GM18505 (cell line): ENCODE data around the gene E2F6.

Experiments
- ATAC-seq: cut with Tn5 transposase; IDR thresholded peaks from one replicate; pipeline ENCODE4 v1.9.1; 2021; ENCODE audit not compliant: unreplicated experiment
- POLR2A ChIP-seq: IDR thresholded peaks from 4 replicates; pipeline ENCODE4 v1.6.1; 2011; ENCODE audit warnings: borderline replicate concordance; ENCODE audit not compliant: insufficient read depth, insufficient read length; ENCODE audit errors: extremely low read depth

Gene E2F6

DNA sequence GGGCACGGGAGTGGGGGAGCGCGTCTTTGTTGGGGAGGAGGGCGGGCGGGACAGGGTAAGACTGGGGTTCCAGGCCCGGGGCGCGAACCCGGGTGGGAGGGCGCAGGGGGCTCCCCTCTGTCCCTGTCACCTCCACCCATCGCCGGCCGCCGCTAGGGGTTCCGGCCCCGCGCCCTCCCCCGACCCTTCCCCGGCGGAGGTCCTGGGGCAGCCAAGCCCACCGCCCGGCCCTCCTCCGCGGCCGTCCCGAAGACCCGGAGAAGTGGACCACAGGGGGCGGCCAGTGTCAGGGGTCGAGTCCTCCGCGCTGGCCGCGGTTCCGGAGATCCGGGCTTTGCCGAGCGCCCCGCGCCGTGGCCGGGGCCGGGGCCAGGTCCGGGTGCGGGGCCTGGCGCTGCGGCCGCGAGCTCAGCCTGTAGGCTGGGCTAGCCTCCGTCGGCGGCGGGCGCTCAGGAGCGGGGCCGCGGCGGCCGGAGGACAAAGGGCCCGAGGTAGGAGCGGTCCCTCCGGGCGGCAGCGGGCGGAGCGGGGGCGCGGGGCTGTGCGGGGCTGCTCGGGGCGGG is 16.6 kb upstream of the E2F6 start:
- TF ChIP-seq POLR2A, result no peak
- no peak for ATAC-seq

DNA sequence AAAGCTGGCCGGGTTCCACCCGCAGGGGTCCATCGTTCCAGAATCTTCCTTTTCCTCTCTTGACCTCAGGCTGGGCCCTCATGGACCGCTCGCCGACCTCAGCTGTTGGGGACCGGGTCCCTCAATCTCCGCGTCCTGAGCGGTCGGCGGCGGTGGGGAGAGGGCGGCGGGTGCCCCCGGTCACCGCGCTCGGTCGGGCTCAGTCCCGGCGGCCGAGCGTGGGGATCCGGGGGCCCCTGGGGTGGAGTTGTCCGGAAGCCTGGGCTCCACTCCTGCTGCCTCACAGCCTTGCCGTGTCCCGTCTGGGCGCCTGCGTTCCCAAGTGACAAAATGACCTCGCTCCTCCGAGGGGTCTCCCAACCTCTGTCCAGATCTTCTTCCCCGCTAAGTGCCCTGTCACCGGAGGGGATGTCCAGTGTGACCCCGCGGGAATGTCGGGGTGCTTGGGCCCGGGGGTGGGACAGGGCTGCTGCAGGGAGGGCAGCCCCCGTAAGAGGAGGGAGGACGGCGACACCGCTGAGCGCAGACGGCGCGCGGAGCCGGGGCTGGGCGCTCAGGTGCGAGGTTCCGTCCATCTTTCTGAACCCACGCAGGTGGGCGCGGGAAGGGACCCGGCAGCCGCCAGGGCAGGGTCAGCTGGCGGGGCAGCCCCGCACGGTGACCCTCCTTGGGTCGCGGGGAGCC is 16.0 kb upstream of the E2F6 start:
- no peak for ATAC-seq
- no peak for TF ChIP-seq POLR2A

DNA sequence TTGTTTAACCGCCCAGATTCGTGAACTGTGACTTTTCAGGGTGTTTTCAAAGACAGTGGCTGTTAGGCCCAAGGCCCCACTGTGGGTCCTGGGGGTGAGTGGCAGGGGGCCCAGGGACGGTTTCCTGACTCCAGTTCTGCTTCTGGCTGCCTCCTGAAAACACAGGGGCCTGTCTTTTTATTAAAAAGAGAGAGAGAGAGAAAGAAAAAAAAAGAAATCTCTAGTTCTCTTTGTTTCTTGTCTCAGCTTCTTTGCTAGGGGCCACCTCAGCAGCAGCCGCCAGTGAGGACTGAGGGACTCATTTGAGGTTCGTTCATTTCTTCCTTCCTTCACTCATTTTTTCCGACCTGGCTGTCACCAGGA is 15.4 kb upstream of the E2F6 start:
- no peak for TF ChIP-seq POLR2A
- no peak for ATAC-seq

DNA sequence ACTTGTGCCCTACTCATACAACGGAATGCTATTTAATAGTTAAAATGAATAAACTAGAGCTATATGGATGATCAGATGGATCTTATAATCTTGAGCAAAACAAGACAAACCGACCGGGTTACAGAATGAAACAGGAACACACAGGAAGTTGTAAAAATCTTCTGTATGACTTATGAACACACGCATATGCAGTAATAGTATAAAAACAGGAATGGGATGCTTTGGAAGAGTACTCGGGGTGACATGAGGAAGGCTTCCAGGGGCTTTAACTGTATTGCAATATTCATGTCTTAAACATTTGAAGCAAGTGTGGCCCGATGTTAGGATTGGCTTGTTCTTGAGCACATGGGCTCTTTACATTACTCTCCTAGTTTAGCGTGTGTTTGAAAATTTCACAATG is 14.9 kb upstream of the E2F6 start:
- no peak for TF ChIP-seq POLR2A
- ATAC-seq, result no peak

DNA sequence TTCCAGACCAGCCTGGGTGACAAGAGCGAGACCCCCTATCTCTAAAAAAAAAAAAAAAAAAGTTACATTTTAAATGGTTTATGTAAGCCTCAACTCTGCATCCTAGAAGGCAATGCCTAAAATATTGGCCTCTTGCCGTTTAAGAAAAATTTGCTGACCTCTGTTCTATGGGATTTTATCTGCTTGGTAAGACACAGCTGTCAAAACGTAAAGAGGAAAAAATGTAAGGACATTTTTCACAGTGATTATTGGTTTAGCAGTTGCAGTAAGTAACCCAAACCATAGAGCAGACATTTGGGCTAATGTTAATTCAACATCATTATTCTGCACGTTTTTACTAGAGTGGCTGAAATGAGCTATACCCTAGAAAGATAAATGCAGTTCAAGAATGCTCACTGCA is 14.4 kb upstream of the E2F6 start:
- ATAC-seq, result no peak
- no peak for TF ChIP-seq POLR2A

DNA sequence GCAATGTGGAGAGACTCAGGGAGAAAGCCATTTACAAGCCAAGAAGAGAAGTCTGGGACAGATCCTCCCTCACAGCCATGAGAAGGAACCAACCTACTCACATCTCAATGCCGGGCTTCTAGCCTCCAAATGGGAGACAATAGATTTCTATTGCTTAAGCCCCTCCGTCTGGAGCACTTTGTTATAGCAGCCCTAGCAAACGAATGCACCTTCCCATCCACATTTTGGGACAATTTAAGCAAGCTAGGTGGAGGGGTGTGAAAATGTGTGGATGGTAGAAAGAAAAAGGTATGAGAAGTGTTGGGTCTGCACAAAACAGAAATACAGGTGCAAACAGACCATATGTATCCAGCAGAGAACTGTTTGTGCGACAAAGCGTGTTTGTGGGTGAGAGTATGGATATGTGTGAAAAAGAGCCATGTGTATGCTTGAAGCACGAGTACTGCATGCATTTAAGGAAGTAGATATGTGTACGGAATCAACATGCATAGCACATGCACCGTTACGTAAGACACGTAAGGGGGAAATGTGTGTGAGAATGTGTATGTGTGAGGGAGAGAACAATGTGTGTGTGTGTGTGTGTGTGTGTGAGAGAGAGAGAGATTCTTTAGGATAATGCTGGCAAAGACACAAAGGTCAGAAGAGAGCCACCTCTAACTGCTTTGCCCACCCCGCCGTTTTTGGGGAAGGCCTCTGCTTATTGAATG is 13.1 kb upstream of the E2F6 start:
- no peak for ATAC-seq
- TF ChIP-seq POLR2A, result no peak

DNA sequence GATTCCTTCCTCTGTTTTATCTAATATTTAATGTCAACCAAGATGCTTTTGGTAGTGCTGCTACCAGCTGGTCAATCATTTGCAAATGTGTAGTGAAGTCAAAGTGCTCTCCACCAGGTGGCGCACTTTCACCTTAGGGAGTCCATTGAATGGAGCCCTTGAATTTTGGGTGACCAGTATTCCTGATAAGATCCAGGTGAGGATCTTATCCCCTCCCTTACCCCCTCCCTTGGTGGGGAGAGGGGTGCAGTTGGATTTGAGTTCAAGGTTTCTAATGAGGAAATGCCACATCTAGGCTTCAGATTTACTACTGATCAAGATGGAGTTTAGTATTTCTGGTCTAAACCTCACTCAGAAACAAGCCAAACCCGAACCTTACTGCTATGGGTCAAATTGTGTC is 12.0 kb upstream of the E2F6 start:
- ATAC-seq, result no peak
- TF ChIP-seq POLR2A, result no peak

DNA sequence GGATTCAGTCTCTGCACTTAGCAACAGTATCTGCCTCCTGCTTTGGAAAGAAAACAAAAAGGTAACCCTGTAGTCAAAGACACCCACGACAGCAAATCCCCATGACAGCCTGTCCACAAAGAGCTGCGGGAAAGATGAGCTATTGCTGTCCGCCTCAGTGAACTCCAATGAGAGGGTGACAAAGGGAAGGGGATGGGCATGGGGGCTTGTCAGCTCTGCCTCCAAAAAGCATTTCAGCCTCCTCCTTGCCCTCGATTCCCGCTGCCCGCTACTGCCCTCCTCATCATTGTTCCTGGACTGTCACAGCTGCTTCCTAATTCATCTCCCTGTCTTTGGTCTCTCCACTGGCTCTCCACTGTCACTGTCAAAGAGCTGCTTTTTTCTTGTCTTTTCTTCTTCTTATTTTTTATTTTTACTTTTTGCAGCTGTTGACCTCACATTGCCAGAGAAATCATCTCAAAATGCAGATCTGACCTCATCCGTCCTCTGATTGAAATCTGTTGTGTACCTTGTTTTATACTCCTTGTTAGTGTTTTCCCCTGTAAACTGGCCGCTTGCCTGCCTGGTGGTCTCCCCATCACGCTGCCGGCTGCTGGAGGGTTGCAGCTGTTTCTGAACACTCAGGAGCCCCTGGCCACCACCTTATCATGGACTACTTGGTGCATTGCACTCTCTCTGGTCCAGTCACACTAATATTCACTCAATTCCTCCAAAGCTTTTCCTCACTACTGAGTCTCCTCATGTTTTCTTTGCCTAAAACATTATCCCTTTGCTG is 7.9 kb upstream of the E2F6 start:
- ATAC-seq, result no peak
- no peak for TF ChIP-seq POLR2A

DNA sequence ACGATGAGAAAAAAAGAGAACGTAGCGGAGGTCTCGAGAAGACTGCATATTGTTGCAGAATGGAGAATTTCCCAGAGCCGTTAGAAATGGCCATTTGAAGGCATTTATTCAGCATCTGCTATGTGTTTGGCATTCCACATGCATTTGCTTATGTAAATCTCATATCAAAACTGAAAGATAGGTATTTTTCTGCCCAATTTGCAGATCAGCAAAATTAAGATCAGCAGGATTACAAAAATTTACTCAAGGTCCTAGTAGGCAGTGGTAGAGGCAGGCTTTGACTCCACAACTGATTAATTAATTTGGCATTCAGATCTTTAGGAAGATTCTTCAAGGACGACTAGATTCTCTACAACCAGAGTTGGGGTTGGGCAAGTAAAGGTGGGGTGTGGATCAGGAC is 1.8 kb upstream of the E2F6 start:
- TF ChIP-seq POLR2A, result no peak
- ATAC-seq, result no peak

DNA sequence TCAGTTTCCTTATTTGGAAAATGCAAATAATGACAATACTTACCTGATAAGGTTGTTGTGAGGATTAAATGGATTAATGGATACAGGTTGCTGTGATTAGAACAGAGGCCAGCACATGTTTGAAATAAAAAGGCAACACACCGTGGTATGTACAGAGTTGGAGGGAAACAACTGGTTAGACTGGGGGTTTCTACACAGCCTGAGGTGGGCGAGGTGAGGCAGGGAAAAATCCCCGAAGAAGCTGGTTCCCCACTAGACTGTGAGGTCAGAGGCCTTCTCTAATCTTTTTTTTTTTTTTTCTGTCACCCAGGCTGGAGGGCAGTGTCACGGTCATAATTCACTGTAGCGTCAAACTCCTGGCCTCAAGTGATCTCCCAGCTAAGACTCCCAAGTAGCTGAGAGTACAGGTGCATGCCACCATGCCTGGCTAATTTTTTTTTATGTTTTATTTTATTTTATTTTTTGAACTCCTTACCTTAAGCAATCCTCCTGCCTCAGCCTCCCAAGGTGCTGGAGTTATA is 1.2 kb upstream of the E2F6 start:
- ATAC-seq, result no peak
- no peak for TF ChIP-seq POLR2A

DNA sequence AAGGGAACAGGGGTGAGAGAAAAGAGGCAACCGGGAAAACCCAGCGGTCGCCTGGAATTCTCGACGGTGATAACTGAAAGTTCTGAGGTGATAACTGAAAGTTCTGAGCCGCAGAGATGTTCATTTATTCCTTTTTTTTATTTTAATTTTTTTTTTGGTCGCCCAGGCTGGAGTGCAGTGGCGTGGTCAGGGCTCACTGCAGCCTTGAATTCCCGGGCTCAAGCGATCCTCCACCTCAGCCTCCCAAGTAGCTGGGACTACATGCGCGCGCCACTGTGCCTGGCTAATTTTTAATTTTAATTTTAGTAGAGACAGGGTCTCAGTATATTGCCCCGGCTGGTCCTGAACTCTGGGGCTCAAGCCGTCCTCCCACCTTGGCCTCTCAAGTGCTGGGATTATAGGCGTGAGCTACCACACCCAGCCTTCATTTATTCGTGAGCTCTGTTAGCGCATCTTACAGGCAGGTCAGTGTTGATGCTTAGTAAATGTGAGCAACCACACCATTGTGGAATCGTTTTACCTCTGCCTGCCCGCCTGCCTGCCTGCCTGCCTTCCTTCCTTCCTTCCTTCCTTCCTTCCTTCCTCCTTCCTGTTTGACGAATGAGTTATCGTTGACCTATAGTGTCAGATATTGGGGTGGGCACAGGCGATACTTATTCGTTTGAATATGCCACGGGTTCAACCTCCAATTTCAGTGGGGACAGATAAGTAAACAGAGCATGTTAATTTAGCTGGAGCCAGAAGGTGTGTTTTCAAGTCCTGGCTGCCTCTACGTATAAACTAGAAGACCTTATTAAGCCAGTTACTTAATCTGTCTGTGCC is 557 bp upstream of the E2F6 start:
- no peak for TF ChIP-seq POLR2A
- ATAC-seq, result peak; percentile 4

DNA sequence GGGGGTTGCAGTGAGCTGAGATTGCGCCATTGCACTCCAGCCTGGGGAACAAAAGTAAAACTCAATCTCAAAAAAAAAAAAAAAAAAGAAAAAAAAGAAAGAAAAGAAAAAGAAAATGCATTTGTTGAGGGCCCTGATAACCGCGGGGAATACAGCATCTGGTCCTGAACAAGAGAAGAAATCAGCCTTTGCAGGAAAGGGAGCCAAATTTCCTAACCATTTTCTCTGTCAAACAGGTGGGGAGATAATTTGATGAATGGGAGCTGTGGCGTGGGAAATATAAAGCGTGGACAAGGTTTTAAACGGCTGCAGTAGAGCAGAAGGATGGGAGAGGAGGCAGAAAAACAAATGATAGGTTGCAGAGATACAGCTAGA is 864 bp downstream of the E2F6 start:
- ATAC-seq, result no peak
- TF ChIP-seq POLR2A, result no peak

DNA sequence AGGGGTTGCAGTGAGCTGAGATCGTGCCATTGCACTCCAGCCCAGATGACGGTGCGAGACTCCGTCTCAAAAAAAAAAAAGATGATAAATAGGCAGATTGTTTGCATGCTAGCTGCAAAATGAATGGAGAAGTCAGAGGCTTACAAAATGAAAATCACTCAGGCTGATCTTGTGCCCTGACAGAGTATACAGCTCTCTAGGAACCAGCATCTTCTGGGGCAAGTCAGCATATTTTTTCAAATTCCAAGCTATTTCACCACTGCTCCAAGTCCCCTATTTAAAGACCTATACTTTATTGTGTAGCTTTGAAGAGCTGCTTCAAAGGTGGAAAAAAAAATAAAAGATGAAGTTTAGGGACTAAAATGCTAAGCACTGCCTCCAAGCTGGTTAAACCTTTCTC is 6.1 kb downstream of the E2F6 start:
- no peak for TF ChIP-seq POLR2A

More for the DNA sequence above, 6.1 kb downstream of the E2F6 start:
- ATAC-seq, result no peak
